HG03025 (cell line): Measurements from ENCODE around the gene OCSTAMP.

Experiments
- ATAC-seq: cut with Tn5 transposase; IDR thresholded peaks from one replicate; pipeline ENCODE4 v1.9.1; 2021; ENCODE audit warnings: mild to moderate bottlenecking, moderate library complexity; ENCODE audit not compliant: unreplicated experiment, low FRiP score

Gene OCSTAMP

DNA sequence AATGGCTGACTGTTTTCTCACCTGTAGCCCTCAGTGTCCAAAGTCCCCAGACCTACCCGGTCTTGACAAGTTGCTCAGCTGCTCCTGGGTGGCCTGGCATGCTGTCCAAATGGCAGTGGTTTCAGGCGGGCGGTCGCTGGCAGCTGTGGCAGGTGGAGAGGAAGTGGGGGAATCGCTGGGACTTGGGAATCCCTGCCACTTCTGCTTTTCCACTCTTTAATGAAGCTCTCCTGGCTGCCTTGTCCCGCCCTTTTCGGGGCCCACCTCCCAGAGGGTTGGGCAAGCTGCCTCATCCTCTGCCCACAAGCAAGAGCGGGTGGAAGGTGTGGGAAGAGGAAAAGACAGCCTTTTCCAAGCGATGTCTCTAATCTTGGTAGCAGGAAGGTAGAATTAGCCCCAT is at the start of gene OCSTAMP:
OCSTAMP (minus strand) TSS at position 194 of the 400 bp plus-strand sequence; CDS start at position 100, 94 bp downstream.
- no peak for ATAC-seq

GRCh38 chr20:46599227-46599987 is 49.0 kb upstream of the OCSTAMP start:
- no peak for ATAC-seq

DNA sequence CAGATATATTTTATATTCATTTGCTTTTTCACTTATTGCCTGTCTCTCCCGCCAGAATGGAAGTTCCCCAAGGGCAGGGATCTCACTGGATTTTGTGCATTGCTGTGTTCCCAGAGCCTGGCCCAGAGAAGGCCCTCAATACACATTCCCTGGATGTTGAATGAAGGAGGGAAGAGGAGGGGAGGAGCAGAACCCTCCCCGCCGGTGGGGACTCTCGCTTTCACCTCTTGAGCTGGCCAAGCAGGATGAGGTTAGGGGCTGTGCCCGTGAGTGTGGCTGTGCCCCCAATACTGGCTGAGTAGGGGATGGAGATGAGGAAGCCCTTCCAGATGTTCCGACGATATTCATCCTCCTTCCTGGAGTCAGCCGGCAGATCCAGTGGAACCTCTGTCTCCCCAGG is 45.5 kb upstream of the OCSTAMP start:
- ATAC-seq = no peak

GRCh38 chr20:46594725-46595124 is 44.3 kb upstream of the OCSTAMP start:
- ATAC-seq = no peak

- no peak for ATAC-seq
Observed at GRCh38 chr20:46592580-46593362, 42.3 kb upstream of the OCSTAMP start.

DNA sequence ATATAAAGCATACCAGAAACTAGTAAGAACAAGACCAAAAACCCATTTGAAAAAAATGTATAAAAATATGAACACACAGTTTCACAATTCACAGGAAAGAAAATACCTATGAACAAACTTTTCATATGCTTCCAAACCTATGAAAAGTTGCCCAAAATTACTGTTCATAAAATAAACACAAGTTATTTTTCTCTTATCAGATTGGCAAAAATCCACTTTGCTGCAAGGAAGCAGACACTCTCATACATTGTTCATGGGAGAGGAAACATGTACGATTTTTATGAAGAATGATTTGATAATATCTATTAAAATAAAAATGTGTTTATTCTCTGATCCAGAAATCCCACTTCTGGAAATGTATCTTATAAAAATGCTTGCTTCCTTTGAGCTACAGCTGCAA is 40.0 kb upstream of the OCSTAMP start:
- no peak for ATAC-seq

GRCh38 chr20:46588532-46589511 is 38.4 kb upstream of the OCSTAMP start:
- no peak for ATAC-seq

DNA sequence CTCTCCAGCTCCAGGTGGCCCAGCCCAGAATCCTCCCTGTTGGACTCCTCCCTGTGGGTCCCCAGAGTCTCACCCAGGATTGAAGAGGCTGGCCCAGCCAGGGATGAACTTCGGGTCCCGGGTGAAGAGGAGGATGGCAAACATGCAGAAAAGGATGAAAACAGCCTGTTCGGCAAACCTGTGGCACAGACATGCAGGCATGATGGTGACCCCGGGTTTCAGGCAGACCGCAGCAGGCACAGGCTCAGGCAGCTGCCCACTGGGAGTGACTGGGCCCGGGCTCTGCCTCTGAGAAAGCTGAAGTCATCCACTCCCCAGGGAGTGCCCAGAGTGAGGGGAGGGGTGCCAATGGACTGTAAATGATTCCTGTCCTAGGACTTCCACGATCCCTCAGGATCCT is 37.5 kb upstream of the OCSTAMP start:
- no peak for ATAC-seq

- no peak for ATAC-seq
Observed at GRCh38 chr20:46586724-46587123, 36.3 kb upstream of the OCSTAMP start.

GRCh38 chr20:46584508-46584907 is 34.1 kb upstream of the OCSTAMP start:
- ATAC-seq = no peak

DNA sequence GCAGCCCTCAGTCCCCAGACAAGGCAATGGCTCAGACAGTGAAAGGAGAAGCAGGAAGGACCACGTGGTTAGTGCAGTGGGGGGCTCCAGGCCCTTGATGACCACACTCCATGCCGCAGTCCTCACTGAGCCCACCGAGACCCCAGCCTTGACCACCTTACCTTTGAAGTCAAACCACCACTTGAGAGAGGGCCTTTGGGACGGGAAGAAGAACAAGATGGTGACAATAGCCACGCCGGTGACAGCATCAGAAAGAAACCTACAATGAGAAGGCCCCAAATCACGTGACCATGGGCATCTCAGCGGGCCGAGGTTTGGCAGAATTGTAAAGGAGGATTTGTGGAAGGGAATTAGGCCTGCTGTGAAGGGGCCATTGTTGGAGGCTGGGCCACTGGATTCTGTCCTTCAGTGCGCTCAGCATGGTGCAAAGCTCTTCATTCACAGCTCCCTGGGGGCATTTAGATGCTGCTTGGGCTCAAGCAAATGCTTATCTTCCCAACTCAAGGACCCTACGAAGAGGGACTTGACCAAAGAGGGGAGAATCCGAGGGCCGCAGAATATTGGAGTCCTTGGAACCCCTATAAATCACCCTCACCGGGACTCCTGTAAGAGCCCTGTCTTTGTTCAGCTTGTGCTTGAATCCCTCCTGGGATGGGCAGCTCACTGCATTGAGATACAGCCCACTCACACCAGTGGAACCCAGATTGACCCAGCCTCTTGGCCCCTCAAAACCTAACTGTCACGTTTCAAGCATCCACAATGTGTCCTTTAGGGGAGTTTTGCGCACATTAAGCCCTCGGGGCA is 33.2 kb upstream of the OCSTAMP start:
- ATAC-seq = no peak

DNA sequence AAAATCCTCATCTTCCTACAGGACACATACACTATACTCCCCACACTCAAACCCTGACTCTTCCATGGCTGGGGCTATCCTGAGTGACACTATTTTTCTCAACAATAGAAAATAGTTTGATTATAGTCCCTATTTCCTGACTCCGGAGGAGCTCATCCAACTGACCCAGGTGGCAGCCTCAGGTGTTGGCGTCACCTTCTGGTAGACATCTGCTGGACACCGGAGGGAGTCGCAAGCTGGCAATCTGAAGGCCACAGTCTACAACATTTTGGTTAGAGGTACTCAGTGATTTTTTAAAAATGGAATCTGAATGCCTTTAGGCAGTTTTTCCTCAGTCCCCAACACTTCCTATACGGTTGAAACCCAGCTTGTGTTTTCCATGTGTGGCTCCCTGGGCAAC is 32.2 kb upstream of the OCSTAMP start:
- ATAC-seq = no peak

GRCh38 chr20:46581391-46581790 is 30.9 kb upstream of the OCSTAMP start:
- ATAC-seq = no peak

GRCh38 chr20:46580613-46581205 is 30.3 kb upstream of the OCSTAMP start:
- ATAC-seq = no peak

DNA sequence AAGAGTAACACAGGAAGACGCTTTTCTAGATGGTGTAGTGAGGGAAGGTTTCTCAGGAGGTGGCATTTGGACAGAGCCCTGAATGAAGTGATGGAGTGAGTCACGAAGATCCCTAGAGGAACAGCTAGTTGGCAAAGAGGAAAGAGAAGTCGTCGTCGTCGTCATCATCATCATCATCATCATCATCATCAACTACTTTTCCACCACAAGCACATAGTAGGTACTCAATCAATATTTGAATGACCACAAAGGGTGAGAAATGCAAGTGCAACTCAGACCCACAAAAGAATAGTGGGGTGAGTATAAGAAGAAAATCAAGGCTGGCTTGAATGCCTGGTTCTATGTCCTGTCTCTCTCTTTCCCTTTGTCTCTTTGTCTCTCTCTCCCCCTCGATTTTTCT is 28.3 kb upstream of the OCSTAMP start:
- no peak for ATAC-seq

GRCh38 chr20:46576774-46577395 is 26.4 kb upstream of the OCSTAMP start:
- no peak for ATAC-seq

DNA sequence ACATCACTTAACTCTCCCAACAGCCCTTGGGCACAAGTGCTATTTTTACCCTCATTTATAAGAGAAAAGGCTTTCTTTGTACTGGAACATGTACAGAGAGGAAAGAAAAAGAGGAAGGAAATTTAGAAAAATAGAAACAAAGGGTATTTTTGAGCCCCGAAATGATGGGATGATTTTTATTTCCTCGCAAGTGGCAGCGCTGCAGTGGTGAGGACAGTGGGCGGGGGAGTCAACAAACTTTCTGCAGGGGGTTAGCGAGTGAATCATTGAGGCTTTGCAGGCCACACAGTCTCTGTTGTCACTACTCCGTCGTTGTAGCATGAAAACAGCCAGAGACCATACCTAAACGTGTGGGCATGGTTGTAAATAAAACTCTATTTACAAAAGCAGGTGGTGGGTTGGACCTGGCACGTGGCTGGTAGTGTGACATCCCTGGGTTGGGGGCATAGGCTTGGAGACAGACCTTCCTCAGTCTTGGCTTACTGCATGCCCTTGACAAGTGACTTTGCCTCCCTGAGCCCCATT is 25.5 kb upstream of the OCSTAMP start:
- no peak for ATAC-seq

DNA sequence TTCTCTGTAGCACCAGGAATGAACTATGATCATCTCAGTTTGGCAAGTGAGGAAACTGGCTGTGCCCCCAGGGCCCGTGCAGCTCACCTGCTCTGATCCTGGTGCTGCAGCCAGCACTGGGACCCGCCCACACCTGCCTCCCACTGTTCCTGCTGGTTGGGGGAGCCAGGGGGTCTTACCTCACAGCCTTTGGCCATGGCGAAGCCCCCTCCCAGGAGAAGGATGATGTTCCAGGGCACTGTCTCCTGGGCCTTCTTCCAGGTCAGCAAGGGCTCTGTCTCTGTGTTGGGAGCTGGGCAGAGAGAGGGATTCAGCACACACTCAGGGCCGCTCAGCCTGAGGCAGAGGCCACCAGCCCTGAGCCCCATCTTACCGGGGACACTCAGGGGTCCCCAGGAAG is 24.9 kb upstream of the OCSTAMP start:
- no peak for ATAC-seq
